ENCODE data around the gene GNPTAB.

DNA sequence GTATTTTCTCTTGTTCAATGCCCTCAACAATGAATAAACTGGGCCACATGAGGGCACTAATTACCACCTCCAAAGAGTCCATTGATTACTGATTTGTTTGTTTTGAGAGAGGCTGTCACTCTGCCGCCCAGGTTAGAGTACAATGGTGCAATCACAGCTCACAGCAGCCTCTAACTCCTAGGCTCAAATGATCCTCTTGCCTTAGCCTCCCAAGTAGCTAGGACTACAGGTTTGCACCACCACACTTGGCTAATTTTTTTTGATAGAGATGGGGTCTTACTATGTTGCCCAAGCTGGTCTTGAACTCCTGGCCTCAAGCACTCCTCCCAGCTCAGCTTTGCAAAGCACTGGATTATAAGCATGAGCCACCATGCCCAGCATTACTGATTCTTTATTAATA, 63.2 kb downstream of the GNPTAB start:
- TF ChIP-seq, protein P1, sequence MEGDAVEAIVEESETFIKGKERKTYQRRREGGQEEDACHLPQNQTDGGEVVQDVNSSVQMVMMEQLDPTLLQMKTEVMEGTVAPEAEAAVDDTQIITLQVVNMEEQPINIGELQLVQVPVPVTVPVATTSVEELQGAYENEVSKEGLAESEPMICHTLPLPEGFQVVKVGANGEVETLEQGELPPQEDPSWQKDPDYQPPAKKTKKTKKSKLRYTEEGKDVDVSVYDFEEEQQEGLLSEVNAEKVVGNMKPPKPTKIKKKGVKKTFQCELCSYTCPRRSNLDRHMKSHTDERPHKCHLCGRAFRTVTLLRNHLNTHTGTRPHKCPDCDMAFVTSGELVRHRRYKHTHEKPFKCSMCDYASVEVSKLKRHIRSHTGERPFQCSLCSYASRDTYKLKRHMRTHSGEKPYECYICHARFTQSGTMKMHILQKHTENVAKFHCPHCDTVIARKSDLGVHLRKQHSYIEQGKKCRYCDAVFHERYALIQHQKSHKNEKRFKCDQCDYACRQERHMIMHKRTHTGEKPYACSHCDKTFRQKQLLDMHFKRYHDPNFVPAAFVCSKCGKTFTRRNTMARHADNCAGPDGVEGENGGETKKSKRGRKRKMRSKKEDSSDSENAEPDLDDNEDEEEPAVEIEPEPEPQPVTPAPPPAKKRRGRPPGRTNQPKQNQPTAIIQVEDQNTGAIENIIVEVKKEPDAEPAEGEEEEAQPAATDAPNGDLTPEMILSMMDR (IDR thresholded peaks at IDR 0.05): no peak
- TF ChIP-seq POLR2A (IDR thresholded peaks at IDR 0.05; ENCODE audit: low read length): no peak
- no peak for TF ChIP-seq MAFK (IDR thresholded peaks at IDR 0.05; ENCODE audit: partially characterized antibody)
- no peak for TF ChIP-seq RFX5 (IDR thresholded peaks at IDR 0.05)
- TF ChIP-seq RARB (CRISPR knock-in tag; IDR thresholded peaks at IDR 0.05): no peak
- TF ChIP-seq CHD2 (IDR thresholded peaks at IDR 0.05; ENCODE audit: low read length, partially characterized antibody): no peak
- TF ChIP-seq, protein P2, sequence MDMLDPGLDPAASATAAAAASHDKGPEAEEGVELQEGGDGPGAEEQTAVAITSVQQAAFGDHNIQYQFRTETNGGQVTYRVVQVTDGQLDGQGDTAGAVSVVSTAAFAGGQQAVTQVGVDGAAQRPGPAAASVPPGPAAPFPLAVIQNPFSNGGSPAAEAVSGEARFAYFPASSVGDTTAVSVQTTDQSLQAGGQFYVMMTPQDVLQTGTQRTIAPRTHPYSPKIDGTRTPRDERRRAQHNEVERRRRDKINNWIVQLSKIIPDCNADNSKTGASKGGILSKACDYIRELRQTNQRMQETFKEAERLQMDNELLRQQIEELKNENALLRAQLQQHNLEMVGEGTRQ (IDR thresholded peaks at IDR 0.05): no peak

All from A549 (cell line).